Suprapubic skin (tissue), 3 donors: ENCODE results near the gene LY6G5C.

Source experiments
- EP300 ChIP-seq: sonication (generic); formaldehyde crosslinking; IDR thresholded peaks from one replicate; pipeline ENCODE4 v1.6.1; 2017; ENCODE audit warnings: antibody characterized with exemption
- POLR2A ChIP-seq, 2 donors: fragments of 450-650 bp; IDR thresholded peaks; one replicate each; pipeline ENCODE4 v1.6.1; 2017; ENCODE audit warnings: antibody characterized with exemption in 2 of 2, mild to moderate bottlenecking in 2 of 2, moderate library complexity in 2 of 2
- TF ChIP-seq, protein P1 (sequence below), 2 donors: fragments of 200-600 bp in 1 of 2; fragments of 450-650 bp in 1 of 2; sonication (generic) in 1 of 2; IDR thresholded peaks; one replicate each; pipeline ENCODE4 v1.5.1; 2016 to 2019; ENCODE audit warnings: antibody characterized with exemption in 2 of 2, mild to moderate bottlenecking in 1 of 2, moderate library complexity in 1 of 2

DNA sequence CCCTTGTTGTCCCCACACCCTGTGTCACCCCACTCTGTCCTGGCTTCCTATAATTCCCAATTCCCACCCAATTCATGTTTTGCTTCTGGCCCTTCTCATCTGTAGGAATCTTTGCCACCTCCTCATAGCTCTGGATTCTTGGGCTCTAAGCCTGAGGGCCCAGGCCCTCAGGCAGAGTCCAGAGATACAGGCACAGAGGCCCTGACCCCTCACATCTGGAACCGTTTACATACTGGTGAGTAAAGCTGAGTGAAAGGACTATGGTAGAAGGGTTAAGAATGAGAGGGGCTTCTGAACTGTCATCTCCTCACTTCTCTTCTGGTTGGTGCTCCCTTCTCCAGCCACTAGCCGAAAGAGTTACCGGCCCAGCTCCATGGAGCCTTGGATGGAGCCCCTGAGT lies 46.7 kb downstream of the LY6G5C start:
- TF ChIP-seq, protein P1, sequence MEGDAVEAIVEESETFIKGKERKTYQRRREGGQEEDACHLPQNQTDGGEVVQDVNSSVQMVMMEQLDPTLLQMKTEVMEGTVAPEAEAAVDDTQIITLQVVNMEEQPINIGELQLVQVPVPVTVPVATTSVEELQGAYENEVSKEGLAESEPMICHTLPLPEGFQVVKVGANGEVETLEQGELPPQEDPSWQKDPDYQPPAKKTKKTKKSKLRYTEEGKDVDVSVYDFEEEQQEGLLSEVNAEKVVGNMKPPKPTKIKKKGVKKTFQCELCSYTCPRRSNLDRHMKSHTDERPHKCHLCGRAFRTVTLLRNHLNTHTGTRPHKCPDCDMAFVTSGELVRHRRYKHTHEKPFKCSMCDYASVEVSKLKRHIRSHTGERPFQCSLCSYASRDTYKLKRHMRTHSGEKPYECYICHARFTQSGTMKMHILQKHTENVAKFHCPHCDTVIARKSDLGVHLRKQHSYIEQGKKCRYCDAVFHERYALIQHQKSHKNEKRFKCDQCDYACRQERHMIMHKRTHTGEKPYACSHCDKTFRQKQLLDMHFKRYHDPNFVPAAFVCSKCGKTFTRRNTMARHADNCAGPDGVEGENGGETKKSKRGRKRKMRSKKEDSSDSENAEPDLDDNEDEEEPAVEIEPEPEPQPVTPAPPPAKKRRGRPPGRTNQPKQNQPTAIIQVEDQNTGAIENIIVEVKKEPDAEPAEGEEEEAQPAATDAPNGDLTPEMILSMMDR (IDR thresholded peaks at IDR 0.05): no peak
- TF ChIP-seq POLR2A (IDR thresholded peaks at IDR 0.05) (no peak), EP300 (no peak)
